MM.1S (cell line): ENCODE measurements around the gene STMN3.

Source experiments
- DNase-seq: peaks from one replicate; pipeline ENCODE4 v3.0.0-alpha.2; 2015
- H2AFZ ChIP-seq: fragments of 300-600 bp; sonication (generic); 2 replicates; pipeline ENCODE4 v1.6.0; 2016; ENCODE audit warnings: antibody characterized with exemption, low read length
- H3F3A ChIP-seq: fragments of 300-600 bp; sonication (generic); 2 replicates; pipeline ENCODE4 v1.6.1; 2016; ENCODE audit warnings: mild to moderate bottlenecking, antibody characterized with exemption, low read length, moderate library complexity, mixed read lengths; ENCODE audit not compliant: insufficient read depth
- H3K27ac ChIP-seq: fragments of 300-600 bp; sonication (generic); 2 replicates; pipeline ENCODE4 v1.5.1; 2016; ENCODE audit warnings: mild to moderate bottlenecking, low read length
- H3K27me3 ChIP-seq: fragments of 300-600 bp; sonication (generic); replicated peaks from 2 replicates; pipeline ENCODE4 v1.6.0; 2016; ENCODE audit warnings: low read length; ENCODE audit not compliant: insufficient read depth
- H3K36me3 ChIP-seq: fragments of 300-600 bp; sonication (generic); replicated peaks from 2 replicates; pipeline ENCODE4 v1.6.1; 2016; ENCODE audit warnings: mild to moderate bottlenecking, low read length, mixed read lengths; ENCODE audit not compliant: insufficient read depth
- H3K4me1 ChIP-seq: fragments of 300-600 bp; sonication (generic); 2 replicates; pipeline ENCODE4 v1.6.1; 2016; ENCODE audit warnings: low read length, mixed read lengths
- H3K4me2 ChIP-seq: fragments of 300-600 bp; sonication (generic); 2 replicates; pipeline ENCODE4 v1.6.0; 2016; ENCODE audit warnings: low read depth, low read length
- H3K4me3 ChIP-seq: fragments of 300-600 bp; sonication (generic); 2 replicates; pipeline ENCODE4 v1.5.1; 2016; ENCODE audit warnings: low read length, mixed read lengths
- H3K79me2 ChIP-seq: fragments of 300-600 bp; sonication (generic); 2 replicates; pipeline ENCODE4 v1.6.1; 2016; ENCODE audit warnings: mixed run types, low read length, mixed read lengths
- H3K9ac ChIP-seq: fragments of 300-600 bp; sonication (generic); 2 replicates; pipeline ENCODE4 v1.6.1; 2016; ENCODE audit warnings: low read length, mixed read lengths
- H3K9me2 ChIP-seq: fragments of 300-600 bp; sonication (generic); replicated peaks from 2 replicates; pipeline ENCODE4 v1.6.1; 2016; ENCODE audit warnings: mild to moderate bottlenecking, low read length, mixed read lengths; ENCODE audit not compliant: insufficient read depth
- H3K9me3 ChIP-seq: fragments of 300-600 bp; sonication (generic); replicated peaks from 2 replicates; pipeline ENCODE4 v1.6.1; 2016; ENCODE audit warnings: mild to moderate bottlenecking, low read length, mixed read lengths; ENCODE audit not compliant: insufficient read depth
- H4K20me1 ChIP-seq: fragments of 300-600 bp; sonication (generic); 2 replicates; pipeline ENCODE4 v1.6.1; 2016; ENCODE audit warnings: mild to moderate bottlenecking, low read length, moderate library complexity, mixed read lengths; ENCODE audit not compliant: insufficient read depth
- EZH2 ChIP-seq: fragments of 300-600 bp; sonication (generic); optimal IDR thresholded peaks from 2 replicates; pipeline ENCODE3; 2017; ENCODE audit warnings: low read depth, mild to moderate bottlenecking, antibody characterized with exemption, low read length, mixed read lengths
- EZH2phosphoT487 ChIP-seq: fragments of 300-600 bp; sonication (generic); IDR thresholded peaks from 2 replicates; pipeline ENCODE4 v1.6.1; 2018; ENCODE audit warnings: antibody characterized with exemption, low read length
- TF ChIP-seq, protein P1 (sequence below): fragments of 300-600 bp; sonication (generic); IDR thresholded peaks from 2 replicates; pipeline ENCODE4 v1.5.1; 2016; ENCODE audit warnings: antibody characterized with exemption, low read length, mixed read lengths

The STMN3 gene

DNA sequence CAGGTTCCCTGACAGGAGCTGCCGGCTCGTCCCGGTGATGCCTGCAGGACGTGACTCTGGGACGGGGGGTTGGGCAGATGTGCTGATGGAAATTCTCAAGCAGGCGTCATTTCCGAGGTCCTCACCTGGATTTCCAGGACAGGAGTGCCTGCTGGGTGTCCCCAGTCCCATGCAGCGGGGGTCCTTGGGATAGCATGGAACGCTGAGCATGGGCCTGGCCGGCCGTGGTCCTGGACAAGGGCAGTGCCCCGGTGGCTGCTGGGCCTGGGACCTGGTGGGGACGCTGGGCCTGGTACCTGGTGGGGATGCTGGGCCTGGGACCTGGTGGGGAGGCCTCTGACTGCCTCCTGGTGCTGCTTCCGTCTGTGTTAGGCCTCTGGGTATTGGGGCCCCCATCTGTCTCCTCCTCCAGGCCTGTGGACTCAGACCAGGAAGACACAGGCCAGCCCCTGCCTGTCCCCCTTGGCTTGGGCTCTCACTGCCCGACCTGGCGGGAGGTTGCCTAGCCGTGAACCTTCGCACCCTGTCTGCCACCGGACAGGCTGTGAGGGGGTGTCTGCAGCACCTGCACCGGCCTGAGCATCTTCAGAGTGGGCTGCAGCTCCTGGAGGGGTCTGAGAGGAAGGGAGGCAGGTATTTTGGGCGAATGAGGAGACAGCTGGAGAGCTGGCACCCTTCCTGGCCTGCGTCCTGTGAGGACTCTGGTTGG lies 11.1 kb upstream of the STMN3 start:
- TF ChIP-seq, protein P1, sequence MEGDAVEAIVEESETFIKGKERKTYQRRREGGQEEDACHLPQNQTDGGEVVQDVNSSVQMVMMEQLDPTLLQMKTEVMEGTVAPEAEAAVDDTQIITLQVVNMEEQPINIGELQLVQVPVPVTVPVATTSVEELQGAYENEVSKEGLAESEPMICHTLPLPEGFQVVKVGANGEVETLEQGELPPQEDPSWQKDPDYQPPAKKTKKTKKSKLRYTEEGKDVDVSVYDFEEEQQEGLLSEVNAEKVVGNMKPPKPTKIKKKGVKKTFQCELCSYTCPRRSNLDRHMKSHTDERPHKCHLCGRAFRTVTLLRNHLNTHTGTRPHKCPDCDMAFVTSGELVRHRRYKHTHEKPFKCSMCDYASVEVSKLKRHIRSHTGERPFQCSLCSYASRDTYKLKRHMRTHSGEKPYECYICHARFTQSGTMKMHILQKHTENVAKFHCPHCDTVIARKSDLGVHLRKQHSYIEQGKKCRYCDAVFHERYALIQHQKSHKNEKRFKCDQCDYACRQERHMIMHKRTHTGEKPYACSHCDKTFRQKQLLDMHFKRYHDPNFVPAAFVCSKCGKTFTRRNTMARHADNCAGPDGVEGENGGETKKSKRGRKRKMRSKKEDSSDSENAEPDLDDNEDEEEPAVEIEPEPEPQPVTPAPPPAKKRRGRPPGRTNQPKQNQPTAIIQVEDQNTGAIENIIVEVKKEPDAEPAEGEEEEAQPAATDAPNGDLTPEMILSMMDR: no peak
- no peak for TF ChIP-seq EZH2
- no peak for TF ChIP-seq EZH2phosphoT487
- H3K79me2 ChIP-seq: peaks cover 12% of the 10 kb centered on the region
- H3K36me3 ChIP-seq: no peaks in the 10 kb centered on the region; the same call in 1 of the 2 replicates

DNA sequence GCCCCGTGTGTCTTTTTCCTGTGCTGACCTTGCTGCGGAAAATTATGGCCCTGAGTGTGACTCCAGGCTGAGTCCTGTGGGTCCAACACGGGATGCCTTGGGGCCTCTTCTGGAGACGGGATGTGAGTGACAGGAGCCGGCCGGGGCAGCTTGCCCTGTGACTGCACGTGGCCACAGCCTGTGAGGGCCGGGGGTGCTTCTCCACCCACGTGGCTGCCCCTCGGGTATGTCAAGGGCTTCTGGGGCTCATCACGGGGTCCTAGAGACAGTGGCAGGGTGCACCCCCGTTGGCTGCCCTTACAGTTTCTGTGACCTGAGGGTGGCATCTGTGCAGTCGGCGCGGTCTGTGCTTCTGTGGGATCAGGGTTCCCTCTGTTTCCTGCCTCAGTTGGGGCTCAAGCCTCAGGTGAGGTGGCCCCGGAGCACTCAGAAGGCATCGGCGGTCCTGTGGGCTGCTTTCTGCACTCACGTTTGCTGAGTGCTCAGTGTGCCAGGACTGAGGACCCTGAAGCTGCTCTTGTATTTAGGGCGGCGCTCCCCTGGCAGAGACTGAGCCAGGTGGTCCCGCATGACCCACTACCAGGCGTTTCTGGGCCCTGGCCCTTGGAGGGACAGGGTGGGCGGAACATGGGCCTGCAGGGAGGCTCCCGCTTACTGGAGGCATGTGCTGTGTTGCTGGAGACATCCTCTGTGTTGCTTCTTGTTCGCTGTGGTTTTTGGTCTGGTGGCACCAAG lies 10.3 kb upstream of the STMN3 start:
- Histone ChIP-seq H3K27me3 (no peaks in the 10 kb centered on the region), H3K9me3 (no peaks in the 10 kb centered on the region), H3K36me3 (no peaks in the 10 kb centered on the region; the same call in 1 of the 2 replicates), H3K9ac (no peak overlapping the region), H3K27ac (no peak overlapping the region), H3K4me2 (no peak overlapping the region), H4K20me1 (no peaks in the 10 kb centered on the region), H3K4me1 (0 out of 2 replicates have a peak, but pooled peaks cover 4% of the 10 kb centered on the region), H3K4me3 (no peak overlapping the region), H3K9me2 (no peaks in the 10 kb centered on the region), H3K79me2 (peaks cover 20% of the 10 kb centered on the region), H3F3A (no peaks in the 10 kb centered on the region), H2AFZ (no peak overlapping the region)
- DNase-seq: no peak
- TF ChIP-seq EZH2phosphoT487 (no peak), EZH2 (no peak)
- TF ChIP-seq, protein P1: no peak

More for the DNA sequence above, 11.1 kb upstream of the STMN3 start:
- H3K4me2 ChIP-seq: no peak overlapping the region
- no peaks in the 10 kb centered on the region for H3F3A ChIP-seq
- no peak overlapping the region for H2AFZ ChIP-seq
- no peak for DNase-seq
- H3K27ac ChIP-seq: no peak overlapping the region
- H3K4me3 ChIP-seq: no peak overlapping the region
- H4K20me1 ChIP-seq: no peaks in the 10 kb centered on the region
- no peaks in the 10 kb centered on the region for H3K9me2 ChIP-seq
- H3K27me3 ChIP-seq: no peaks in the 10 kb centered on the region
- H3K9me3 ChIP-seq: no peaks in the 10 kb centered on the region
- 0 out of 2 replicates have a peak, but pooled peaks cover 3% of the 10 kb centered on the region for H3K4me1 ChIP-seq
- H3K9ac ChIP-seq: no peak overlapping the region

DNA sequence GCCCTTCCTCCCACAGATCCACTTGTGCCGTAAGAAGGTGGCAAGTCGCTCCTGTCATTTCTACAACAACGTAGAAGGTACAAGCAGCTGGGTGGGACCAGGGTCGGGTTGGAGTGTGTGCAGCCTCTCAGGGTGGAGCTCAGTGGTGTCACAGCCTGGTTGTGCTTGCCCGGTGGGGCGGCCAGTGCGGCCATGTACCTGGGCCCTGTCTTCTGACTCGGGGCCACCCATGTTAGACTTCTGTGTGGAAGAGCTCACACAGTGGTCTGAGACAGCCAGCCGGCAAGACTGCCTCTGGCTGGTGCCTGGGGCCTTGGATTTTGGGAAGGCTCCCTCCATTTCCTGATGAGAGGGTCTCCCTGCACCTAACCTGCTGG lies 9.6 kb upstream of the STMN3 start:
- Histone ChIP-seq H3K4me2 (no peak overlapping the region), H3K4me3 (no peak overlapping the region), H3K4me1 (0 out of 2 replicates have a peak, but pooled peaks cover 4% of the 10 kb centered on the region), H3K27ac (no peak overlapping the region), H4K20me1 (no peaks in the 10 kb centered on the region), H3F3A (no peaks in the 10 kb centered on the region), H3K27me3 (no peaks in the 10 kb centered on the region), H3K79me2 (peaks cover 21% of the 10 kb centered on the region), H3K36me3 (no peaks in the 10 kb centered on the region; the same call in 1 of the 2 replicates), H3K9ac (no peak overlapping the region), H3K9me2 (no peaks in the 10 kb centered on the region), H2AFZ (no peak overlapping the region), H3K9me3 (no peaks in the 10 kb centered on the region)
- TF ChIP-seq, protein P1: no peak
- TF ChIP-seq EZH2 (no peak), EZH2phosphoT487 (no peak)
- DNase-seq: no peak
